ENCODE results near the gene CDKN2C.

The CDKN2C gene

DNA sequence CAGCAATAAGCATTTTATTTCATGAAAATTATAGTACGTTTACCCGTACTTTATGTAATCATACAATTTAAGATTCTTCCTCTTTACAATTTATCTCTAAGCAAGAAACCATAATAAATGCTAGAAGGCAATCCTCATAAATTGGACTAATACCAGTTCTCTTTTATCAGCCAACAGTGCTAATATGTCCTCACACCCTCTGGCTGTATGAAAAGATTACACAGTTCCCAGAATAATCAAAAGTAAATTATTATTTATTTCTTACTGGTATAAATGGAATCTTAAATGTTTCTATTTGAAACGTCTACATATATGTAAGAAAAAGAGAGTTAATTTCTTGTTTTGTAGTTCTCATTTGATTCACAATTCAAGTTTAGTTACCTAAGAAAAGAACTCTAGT is 3.1 kb upstream of the CDKN2C start:
- DNase-seq, result peak; percentile 58

DNA sequence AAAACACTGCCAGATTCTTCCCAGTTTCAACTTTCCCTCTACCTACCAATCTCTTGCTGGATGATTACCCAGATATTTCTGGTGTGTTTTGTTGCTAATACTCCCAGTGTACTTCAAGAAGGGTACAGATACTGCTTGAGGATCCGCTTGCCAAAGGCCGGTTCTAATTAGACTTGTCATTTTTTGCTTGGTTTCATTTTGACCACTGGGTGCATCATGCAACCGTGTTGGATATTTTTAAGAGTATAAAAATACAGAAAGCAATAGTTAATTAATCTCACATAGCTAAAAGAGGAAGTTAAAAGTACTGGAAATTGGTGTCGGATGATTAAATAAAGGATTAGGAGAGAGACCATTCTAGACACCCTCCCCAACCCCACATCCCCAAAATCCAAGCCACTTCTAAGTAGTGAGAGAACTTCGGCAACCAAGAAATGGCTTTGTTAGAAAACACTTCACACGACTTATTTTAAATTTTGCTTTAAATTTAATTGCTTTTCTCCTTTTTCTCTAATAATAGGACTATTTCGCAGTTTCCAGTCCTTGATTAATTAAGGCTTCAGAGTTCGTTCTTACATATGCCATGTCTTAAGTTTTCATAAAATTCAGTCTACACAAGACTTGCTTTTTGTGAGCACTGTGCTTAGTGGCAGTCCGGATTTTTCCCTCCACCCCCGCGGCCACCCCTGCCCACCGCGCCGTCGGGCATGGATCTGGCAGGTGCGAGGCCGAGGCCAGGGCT is 2.5 kb upstream of the CDKN2C start:
- DNase-seq, result peak; percentile 79

DNA sequence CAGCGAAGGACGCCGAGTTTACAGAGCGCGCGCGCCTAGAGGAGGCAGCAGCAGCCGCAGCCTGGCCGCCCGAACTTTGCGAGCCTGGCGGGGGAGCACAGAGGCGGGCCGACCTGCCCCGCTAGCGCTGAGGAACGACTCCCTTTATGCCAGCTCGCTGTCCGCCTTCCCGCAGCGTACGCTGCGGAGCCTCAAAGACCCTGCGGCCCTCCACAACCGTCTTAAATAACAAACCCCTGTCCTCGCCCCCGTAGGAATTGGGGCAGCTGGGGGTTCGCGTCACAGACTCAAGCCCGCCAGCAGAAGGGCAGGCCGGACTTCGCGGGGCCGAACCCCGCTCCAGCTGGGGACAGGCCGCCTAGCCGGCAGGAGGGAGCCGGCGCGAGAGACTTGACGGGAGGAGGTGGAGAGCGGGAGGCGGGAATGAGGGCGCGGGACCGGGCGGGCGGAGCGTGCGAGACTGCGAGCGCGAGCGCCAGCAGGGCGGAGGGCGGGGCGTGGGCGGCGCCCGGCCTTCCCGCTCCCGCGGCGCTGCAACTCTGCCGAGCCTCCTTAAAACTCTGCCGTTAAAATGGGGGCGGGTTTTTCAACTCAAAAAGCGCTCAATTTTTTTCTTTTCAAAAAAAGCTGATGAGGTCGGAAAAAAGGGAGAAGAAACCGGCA is 1.8 kb upstream of the CDKN2C start:
- peak; percentile 95 for DNase-seq

DNA sequence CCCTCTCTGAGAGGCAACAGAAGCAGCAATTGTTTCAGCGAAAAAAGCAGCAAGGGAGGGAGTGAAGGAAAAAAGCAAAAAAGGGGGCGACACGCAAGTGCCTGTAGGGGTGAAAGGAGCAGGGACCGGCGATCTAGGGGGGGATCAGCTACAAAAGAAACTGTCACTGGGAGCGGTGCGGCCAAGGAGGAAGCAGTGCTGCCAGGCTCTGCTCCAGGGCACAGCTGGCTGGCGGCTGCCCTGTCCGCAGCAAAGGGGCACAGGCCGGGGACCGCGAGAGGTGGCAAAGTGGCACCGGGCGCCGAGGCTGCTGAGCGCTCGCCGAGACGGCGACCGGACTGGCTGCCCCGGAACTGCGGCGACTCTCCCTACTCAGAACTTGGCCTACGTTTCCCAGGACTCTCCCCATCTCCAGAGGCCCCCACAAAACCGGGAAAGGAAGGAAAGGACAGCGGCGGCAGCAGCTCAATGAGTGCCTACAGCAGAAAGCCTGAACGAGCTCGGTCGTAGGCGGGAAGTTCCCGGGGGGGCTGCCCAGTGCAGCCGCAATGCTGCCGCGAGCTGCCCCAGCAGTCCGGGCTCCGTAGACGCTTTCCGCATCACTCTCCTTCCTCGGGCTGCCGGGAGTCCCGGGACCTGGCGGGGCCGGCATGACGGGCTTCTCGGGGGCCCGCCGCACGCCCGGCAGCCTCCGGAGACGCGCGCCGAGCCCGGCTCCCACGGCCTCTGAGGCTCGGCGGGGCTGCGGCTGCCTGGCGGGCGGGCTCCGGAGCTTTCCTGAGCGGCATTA is 1.0 kb upstream of the CDKN2C start:
- peak; percentile 72 for DNase-seq

DNA sequence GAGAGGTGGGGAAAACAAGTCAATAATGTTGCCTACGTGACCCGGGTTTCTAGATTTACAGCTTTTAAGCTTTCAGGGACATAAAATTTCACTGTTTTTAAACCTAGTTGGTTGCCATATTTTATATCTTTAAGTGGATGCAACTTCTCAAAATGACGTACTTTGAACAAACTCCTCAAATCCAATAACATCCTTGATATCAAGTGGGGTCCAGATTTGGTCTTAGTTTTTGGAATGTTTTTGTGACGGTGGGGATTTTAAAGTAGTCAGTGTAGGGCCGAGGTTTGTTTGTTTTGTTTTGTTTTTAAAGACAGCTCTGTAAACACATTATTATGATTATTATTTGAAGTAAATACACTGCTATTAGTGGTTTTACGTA is 453 bp downstream of the CDKN2C start:
- no peak for DNase-seq

DNA sequence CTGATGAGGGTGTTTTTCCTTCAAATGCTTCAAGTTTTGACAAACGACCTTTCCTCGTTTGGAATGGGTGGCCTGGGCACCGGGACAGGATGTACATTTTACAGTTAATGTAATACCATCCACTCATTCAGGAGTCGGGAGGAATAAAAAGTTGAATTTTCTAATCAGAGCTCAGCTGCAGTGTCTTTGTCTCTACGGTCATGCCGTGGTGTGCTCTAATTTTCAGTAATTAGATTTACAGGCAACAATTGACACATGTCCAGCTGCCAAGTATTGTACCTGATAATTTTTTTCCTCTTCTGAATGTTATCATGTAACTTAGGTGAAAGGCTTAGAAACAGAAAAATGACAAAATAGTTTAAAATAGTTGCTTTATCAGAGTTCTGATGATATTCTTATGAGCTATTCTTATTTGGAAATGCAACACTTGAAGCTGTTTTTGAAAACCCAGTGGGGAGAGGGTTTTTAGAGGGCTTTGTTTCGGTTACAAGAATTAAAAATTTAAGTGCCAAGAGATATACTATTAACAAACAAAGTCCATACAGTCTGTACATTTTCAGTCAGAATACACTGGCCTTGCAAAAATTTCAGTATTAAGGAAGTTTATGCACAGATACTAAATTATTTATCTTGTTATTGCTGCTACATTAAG is 1.0 kb downstream of the CDKN2C start:
- DNase-seq, result peak; percentile 59

DNA sequence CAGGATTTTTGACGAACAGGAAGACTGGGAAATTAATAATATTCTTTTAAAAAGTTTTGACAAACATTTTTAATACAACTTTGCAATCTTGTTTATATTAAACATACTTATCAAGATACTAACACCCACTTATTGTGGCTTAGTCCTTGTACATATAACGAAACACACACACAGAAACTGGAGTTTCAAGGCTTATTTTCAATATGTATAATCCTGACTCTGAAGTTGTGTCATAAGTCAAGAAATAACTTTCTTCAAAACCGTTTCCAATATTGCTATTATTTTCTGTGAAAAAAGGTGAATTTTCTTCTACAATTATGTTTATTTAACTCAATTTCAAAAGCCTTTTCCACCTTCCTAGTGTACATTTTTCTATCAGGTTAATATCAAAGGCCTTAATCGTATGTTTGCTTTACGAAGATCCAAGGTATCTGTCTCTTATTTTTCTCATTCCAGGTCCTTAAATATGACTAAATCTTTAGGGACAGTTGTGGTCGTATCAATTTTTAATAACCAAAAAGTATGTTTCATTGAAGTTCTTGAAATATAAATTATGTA is 1.8 kb downstream of the CDKN2C start:
- peak; percentile 58 for DNase-seq

DNA sequence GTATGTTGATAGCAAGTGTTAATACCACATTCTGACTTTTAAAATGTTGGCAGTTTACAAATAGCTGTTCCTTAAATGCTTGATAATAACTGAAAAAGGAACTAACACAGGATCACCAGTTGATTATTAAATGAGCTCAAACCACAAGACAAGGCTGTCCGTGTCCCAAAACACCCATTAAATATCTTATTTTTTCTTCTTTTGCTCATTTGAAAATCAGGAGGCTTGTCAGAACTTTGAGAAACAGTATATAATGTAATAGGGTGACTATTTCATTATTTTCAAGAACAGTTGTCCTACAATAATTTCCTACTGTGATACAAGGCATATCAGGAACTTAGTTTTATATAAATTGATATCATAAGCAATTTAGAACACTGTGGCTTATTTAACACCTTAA is 2.7 kb downstream of the CDKN2C start:
- peak; percentile 50 for DNase-seq

DNA sequence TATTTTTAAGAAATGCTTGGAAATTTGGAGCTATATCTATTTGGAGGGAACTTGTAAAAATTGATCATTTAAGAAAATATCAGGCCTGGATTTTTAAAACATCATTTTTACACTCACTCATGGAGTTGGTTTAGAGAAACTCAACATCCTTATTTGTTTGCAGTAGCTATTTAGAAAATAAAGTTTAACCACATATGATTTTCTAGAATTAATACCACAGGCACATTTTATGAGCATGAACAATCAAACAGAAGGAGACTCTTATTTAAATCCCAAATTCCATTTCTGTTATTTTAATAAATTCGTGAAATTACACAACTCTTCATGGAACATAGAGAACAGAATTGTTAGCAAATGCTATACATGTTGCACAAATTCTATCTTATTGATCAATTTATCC is 3.2 kb downstream of the CDKN2C start:
- DNase-seq, result no peak

DNA sequence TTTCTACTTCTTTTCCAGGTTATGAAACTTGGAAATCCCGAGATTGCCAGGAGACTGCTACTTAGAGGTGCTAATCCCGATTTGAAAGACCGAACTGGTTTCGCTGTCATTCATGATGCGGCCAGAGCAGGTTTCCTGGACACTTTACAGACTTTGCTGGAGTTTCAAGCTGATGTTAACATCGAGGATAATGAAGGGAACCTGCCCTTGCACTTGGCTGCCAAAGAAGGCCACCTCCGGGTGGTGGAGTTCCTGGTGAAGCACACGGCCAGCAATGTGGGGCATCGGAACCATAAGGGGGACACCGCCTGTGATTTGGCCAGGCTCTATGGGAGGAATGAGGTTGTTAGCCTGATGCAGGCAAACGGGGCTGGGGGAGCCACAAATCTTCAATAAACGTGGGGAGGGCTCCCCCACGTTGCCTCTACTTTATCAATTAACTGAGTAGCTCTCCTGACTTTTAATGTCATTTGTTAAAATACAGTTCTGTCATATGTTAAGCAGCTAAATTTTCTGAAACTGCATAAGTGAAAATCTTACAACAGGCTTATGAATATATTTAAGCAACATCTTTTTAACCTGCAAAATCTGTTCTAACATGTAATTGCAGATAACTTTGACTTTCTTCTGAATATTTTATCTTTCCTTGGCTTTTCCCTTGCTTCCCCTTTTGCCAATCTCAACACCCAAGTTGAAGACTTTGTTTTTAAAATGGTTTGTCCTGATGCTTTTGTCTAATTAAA is 4.0 kb downstream of the CDKN2C start:
- peak; percentile 59 for DNase-seq

DNA sequence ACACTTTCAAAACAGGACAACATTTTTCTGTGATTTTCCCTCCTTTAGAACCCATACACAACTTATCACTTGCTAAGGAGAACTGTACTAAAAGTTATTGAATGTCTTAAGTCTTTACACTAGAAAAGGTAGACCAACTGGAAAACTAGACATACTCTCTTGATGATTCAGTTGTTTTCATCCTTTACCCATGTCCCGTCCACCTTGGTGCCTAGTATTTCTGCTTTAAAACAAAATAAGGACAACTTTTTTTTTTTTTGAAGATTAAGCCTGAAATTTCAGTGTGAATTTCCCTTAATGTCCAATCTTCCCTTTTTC is 4.5 kb downstream of the CDKN2C start:
- DNase-seq, result peak; percentile 59

DNA sequence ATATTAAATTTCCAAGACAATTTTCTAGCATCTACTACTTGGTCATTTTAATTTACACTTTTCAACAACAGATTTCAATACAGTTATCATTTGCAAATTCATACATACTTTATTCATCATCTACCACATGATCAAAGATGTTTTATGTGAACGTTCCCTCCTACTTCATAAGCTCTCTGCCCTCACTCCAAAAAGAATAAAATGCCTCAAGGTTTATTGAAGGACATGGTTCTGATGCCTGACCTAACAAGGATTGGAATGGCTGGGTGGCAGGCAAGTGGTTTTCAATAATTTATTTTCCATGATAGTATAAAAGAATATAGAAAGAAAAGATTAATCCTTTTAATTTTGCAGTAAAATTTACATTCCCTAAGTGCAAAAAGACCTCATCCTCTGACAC is 5.4 kb downstream of the CDKN2C start:
- peak; percentile 42 for DNase-seq

DNA sequence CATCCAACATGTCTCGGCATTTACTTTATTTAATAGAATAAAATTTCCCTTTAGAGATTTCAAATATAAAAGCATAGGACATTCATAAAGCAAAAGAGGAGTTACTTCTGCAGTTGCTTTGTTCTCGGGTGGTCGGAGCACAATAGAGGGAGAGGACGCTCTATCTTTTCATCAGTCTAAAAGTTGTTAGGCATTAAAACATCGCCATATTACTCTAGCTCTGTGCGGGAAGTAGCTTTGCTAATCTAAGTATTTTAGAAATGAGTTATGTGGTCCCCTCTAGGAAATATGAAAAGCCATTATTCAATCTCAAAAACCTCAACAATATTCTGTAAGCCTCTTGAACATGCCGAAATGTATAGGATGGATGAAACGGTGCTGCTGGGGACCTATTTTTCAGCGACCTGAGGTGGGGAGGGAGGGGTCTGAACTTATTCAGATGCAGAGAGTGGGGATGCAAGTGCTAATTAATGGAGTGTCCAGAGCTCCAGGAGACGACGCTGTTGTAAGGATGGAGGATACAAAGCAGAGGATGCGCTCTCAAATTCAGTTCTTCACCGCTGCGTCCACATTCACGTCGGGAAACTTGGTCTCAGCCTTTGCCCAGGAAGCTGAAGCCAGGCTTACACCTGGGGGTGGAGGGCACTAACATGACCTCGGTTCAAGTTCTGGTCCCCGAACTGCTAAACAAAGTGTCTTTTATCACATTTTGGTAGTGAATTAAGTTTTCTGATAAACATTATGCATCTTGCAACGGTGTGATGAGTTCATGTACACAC is 6.3 kb downstream of the CDKN2C start:
- peak; percentile 84 for DNase-seq

DNA sequence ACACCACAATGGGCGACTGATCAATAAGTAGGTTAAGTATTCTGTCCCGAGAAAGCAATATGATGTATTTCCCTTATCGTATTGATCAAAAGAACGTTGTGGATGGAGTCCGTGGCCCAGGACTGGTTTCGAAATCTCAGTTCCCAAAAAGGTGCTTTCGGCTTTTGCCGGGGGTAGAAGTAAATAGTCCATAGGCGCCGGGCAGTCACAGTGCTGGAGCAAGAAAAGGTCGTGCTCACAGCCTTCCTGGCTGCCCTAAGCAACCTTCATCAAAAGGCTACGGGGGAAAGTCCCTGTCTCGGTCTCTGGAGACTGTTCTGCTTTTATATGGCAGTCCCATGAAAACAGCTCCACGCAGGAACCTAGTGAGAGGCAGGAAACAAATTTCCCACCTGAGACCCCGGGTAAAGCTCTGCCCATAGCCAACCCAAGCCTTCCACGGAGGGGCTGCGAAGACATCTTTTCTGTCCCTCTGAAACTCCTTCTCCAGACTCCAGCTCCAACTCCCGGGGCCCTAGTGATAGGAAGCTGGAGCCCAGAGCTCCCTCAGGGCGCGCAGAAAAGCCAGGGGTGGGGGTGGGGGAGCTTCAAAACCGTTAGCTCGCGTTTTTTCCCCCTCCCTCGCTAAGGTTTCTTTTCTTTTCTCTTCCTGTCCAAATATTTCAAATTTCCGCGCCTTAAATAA is 7.0 kb downstream of the CDKN2C start:
- DNase-seq, result peak; percentile 84

DNA sequence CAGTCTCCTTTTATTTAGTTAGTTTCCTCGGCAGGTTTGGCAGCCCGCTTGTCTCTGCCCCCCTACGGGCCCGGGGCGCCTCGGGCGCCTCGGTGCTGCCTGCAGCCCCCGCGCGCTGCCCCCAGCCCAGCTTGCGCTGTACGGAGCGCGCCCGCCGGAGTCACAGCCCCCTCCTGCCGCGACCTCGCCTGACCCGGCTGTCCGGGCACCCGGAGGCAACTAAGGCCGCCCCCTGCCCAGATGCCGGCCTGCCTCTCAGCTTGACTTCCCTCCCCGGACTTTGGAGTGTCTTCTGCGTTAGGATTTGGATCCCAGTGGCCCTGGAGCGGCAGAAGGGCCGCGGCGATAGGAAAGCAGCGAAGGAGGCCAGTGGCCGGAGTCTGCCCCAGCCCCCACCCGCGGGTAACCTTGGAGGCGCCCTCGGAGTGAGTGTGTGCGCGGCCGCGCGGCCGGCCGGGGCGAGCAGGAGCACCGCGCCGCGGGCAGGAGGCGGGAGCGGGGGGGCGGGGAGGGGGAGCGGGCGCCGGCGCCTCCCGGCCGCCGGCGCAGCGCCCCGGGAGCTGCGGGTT is 7.6 kb downstream of the CDKN2C start:
- DNase-seq, result peak; percentile 75

DNA sequence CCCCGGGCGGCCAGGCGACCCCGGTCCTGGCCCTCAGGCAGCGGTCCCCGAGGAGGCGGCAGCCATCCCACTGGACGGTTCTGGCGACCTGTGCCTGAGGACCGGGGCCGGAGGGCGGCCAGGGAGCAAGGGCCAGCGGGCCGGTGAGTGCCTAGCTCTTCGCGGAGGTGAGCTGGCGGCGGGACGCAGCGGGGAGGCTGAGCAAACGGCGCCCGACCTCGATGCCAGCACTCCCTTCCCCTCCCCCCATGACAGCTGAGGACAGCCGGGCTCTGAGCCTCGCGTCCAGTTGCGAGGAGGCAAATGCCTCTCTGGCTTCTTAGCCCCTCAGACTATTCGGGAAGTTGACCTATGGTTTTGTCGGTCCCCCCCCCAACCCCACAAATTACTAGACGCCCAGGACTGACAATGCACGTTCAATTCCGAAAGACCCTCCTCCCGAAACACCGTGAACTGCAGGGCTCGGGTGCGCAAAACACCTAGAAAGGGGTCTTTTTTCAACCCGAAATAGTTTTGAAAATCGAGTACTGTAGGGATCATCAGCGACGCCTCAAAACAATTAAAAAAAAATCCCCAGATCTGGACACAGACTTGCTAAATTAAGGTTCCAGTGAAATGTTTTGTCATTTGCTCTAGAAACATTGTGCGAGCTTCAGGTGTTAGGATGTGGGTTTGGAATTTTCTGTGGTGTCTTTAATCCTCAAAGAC is 8.3 kb downstream of the CDKN2C start:
- DNase-seq, result peak; percentile 83

DNA sequence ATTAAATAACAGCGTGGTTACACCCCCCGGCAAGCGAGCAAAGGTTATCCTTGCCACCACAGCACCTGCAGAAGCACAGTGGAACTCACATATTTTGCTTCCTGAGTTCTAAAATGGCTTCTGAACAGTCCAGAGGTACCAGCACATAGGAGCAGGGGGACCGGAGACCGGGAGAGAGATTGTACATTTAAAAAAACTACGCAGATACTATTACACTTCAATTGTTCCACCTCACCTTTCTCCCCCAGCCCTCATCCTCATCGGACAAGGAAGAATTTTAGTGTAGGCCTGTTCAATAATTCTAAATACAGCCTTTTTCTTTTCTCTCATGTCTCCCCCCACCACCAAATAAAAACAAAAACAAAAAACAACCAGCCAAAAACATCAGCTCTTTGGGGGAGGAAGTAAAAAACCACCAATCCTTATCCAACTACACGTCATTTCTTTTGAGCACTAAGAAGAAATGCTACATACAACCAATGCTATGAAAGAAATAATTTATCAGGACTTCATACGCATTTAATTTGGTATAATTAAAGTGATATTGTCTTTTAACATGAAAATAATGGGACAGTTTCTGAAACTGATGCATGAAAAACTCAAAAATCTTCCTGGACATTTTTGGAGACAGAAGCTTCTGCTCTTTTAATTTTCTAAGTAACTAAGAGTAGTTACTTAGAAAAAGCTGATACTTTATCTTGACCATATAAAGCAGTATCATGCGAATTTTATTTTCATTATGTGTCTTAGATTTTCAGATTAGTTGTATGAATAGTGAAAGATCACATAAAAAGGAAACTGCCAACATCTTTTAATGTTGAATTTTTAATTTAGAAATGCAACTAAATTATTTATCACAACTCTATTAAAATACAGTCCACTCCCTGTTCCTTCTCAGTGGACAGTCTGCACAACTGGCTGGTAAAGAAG is 9.1 kb downstream of the CDKN2C start:
- DNase-seq, result peak; percentile 89

DNA sequence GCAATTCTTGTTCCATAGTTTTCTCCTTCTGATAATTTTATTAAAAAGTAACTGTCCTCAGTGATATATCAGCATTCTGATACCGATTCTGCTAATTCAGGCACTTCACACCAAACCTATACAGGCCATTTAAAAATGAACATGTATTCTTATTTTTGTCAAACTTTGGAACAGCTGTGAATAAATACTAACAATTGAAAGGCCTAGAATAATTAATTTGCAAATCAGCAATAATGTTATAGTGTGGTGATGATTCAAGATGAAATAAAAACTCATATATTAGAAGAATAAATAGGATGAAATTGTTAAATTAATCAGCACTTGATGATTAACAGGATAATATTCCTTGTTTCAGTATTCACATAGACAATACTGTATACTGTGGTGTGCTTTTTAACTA is 9.9 kb downstream of the CDKN2C start:
- peak; percentile 52 for DNase-seq

DNA sequence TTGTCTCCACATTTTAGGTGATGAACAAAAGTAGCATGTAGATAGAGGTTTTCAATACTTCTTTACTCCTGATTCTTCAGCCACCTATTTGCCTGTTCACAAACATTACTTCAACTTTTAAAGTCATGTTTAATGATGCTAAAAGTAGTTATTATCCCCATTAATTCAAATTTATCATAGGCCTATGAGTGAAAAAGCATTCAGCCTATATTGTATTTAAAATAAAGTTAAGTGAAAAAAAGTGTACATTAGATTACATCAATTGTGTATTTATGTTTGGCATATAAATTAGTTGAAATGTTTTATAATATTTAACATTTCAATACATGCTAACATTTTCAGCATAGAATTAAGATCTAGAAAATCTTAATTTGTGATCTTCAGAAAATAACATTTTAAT is 10.5 kb downstream of the CDKN2C start:
- DNase-seq, result no peak

Measured in OCI-M1 (cell line).